Activated T-cell treated with anti-CD3 and anti-CD28 coated beads, Interleukin-2, amount 50 U/mL, for 48 hours (primary cell): ENCODE results near the gene CBFA2T3.

Experiments used
- DNase-seq, 2 experiments: peaks; one replicate each; pipeline ENCODE4 v3.0.0-alpha.2; 2020

CBFA2T3 gene

DNA sequence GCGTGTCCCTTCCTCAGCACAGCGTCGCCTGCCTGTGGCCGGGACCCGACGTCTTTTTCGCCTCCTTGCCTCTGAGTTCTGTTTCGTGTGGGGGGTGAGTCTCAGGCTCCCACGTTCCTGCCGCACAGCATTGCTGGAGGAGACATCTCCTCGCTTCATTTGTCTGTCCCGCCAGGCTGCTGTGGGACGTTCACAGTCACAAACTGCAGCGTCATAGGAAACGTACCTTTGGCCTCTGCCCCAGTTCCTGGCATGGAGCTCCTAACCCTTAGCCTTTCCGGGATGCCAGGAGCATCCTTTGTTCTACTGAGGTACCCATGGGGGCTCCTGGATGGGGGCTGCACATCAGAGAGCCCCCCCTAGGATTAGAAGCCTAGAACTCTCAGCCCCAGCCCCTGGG is 18.2 kb upstream of the CBFA2T3 start:
- DNase-seq: no peak

GRCh38 chr16:88994695-88995094 is 17.7 kb upstream of the CBFA2T3 start:
- no peak for DNase-seq

DNA sequence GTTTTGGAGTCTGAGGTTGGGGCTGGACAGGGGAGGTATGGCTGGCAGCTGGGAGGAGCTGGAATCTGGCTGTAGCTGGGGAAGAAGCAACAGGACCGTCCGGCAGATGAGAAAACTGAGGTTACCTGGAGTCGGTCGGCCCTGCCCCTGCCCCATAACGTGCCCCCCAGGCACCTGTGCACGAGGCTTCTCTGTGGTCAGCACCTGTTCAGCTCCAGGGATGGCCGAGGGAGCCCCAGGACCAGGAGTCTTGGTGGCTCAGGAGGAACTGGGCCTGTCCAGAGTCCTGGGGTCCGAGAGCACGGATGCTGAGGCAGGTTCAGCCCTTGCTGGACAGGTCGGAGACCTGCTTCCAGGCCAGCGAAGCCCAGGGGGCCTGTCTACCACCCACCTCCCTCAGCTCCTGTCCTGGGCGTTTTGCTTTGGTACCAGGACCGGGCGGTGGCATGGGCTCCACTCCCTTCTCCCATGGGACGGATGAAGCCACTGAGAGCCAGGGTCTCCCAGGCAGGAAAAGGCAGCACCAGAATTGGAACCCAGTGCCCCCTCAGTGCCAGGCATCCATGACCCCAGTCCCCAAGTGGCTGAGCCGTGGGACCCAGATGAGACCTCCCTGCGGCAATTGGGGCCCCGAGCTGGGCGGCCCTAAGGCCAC is 17.1 kb upstream of the CBFA2T3 start:
- DNase-seq: no peak

DNA sequence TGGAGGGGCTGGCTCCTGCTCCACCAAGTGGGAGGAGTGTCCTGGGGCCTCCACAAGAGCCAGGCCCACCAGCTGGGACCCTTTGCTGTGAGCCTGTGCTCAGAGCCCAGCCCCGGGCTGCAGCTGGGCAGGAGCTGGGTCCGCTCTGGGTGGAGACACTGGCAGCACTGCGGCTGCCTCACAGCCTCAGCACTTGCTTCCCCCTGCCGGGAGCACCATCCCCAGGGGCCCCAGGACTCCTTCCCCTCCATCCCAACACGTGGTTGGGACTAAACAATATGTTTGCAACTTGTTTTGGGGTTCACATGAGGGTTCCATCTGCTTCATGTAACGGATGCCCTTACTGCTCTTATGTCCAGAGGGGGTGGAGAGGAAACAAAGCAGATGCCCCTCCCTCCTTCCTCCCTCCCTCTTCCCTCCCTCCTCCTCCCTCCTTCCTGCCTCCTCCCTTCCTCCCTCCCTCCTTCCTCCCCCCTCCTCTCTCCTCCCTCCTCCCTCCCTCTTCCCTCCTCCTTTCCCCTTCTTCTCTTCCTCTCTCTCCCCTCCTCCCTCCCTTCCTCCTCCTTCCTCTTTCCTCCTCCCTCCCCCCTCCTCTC is 16.3 kb upstream of the CBFA2T3 start:
- DNase-seq: no peak

GRCh38 chr16:88992351-88993165 is 15.6 kb upstream of the CBFA2T3 start:
- no peak for DNase-seq

DNA sequence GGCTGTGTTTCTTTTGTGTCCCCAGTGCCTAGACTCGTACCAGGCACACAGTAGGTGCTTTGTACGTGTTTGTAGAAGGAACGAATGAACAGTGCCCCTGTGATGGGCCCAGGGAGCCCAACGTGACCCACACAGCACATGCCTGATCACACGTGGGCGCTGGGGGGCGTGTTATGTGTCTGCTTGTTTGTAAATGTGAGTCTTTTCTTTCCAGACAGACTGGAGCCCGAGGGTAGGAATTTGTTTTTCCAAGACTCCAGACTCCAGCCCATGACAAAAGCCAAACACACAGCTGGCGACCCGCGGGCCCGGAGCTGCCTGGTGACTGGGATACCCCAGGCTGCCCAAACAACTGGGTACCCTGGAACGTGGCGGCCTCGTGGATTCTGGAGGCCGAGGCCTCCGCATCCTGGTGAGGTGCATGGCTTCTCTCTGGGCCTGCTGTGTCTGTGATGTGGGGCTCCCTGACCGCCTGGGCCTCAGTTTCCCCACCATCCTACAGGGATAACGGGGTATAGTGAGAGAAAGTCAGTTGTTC is 14.9 kb upstream of the CBFA2T3 start:
- no peak for DNase-seq

- DNase-seq: no peak
These were observed 13.0 kb upstream of the CBFA2T3 start for GRCh38 chr16:88989852-88990547.

- DNase-seq: no peak
These were observed 12.2 kb upstream of the CBFA2T3 start for GRCh38 chr16:88988980-88989811.

GRCh38 chr16:88985521-88985920 is 8.5 kb upstream of the CBFA2T3 start:
- no peak for DNase-seq

DNA sequence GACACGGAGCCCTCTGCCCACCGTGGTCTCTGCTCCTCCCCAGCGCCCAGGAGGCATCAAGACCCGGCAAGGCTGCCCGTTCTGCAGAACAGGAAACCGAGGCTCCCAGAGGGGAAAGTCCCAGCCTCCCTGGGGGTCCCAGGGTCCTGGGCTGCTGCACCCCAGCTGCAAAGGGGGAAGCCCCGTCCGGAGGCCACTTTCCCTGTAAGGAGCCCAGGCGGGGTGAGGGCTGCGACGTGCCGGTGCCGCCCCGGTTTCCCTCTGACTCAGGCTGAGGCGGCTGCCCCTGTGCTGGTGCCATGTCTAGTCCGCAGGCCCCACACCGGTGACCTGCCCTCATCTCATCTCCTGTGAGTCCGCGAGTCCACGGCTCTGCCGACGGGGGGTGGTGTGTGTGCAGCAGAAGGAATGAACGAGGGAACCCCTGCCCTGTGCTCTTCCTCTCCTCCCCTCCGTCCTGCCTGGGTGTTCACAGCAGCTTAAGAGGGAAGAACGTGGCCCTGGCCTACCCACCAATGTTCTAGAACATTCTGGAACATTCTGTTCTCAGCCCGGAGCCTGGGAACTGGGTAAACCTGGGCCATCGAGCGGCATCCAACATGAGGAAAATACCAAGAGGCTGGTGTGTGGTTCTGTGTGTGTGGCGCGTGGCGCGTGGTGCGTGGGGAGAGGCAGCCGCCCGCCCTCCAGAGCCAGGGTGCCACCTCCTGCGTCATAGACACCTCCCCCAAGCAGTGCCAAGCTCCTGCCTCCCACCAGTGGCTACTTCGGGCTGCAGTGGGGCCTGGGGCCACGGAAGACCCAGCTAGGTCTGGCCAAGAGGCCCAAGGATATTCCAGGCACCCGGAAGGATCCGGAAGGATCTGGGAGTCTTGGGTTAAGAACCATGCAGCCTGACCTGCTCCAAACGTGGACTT is 7.0 kb upstream of the CBFA2T3 start:
- no peak for DNase-seq

GRCh38 chr16:88983165-88983564 is 6.2 kb upstream of the CBFA2T3 start:
- no peak for DNase-seq

- no peak for DNase-seq
These were observed 5.5 kb upstream of the CBFA2T3 start for GRCh38 chr16:88982286-88983084.

GRCh38 chr16:88979353-88980015 is 2.5 kb upstream of the CBFA2T3 start:
- DNase-seq: no peak

GRCh38 chr16:88978608-88979346 is 1.8 kb upstream of the CBFA2T3 start:
- no peak for DNase-seq

DNA sequence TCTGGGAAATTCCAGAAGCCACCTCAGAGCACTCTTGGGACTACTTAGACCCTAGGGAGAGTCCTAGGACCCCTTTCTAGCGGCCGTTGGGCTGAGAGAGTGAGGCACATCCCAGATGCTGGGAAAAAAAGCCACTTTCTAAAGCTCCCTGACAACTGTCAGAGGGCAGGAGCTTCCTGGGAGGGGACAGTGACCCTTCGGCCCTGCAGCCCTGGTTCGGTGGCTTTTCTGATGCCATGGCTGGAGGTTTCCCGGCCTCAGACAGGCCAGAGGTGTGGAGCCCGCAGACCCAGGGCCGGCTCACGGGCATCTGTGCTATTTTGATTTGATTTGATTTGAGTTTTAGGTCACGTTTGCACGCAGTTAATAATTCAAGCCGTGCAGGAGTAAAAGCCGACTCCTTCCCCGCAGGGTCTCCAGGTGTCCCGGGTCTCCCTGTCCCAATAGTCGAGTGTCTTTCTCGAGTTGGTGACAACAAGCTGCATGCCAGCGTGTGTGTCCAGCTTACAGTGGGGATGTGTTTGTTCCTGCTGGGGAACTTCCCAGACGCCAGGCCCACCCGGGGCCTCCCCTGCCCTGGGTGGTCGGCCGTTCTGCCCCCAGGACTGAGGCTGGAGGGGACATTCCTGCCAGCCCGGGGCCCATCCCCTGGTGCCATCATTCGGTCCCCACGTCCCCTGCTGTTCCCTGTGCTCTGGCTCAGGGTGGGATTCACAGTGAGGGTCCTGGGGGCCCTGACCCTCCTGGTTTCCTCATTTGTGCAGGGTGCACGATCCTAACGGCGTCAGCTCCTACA is 1.0 kb upstream of the CBFA2T3 start:
- DNase-seq: no peak

- DNase-seq: no peak
These were observed 515 bp downstream of the CBFA2T3 start for GRCh38 chr16:88976366-88977017.

- no peak for DNase-seq
These were observed 1.4 kb downstream of the CBFA2T3 start for GRCh38 chr16:88975511-88976061.
